Endometrium (tissue), 2 donors: Measurements from ENCODE around the gene E4F1.

Experiments
- FAIRE-seq: peaks from 2 replicates; lab custom pipeline; 2012; peaks lifted over from hg19 to GRCh38; lab: Jason Lieb, UNC
- donor health status: control.
- donor health status: control.

The E4F1 gene

DNA sequence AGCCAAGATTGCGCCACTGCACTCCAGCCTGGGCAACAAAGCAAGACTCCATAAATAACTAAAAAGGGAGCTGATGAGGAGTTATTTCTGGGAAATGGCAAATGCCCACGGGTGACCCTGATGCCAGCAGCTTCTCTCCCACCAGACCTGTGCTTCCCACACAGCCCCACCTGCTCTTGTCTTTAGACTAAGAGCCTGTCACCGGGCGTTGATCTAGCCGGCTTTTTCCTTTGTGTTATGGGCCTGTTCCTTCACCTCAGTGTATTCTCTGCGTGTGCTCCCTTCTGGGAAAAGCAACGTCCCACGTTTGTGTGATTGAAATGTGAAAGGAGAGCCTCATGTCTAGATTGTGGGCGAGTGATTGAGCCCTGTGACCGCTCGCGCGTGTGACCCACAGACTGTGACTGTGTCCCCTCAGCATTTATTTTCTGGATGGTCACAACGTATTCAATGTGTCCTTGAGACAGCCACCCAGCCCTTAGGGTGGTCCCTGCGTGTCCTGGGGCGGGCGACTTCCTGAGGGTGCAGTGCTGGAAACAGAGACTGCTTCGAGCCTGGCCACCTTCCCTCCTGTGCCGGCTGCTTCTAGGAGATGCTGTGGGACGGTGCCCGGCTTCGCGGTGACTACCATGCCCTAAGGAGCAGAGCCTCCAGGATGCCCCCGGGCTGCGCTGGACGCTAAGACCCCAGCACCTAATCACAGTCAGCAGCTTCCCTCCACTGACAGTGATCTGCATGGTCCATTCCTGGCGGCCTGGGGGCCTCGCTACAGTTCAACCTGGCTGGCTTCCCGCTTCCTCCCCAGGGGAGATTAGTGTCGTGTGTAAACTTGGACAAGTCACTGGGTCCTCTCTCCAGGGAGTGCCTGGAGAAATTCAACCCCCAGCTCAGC lies 52.3 kb downstream of the E4F1 start:
- FAIRE-seq = no peak

DNA sequence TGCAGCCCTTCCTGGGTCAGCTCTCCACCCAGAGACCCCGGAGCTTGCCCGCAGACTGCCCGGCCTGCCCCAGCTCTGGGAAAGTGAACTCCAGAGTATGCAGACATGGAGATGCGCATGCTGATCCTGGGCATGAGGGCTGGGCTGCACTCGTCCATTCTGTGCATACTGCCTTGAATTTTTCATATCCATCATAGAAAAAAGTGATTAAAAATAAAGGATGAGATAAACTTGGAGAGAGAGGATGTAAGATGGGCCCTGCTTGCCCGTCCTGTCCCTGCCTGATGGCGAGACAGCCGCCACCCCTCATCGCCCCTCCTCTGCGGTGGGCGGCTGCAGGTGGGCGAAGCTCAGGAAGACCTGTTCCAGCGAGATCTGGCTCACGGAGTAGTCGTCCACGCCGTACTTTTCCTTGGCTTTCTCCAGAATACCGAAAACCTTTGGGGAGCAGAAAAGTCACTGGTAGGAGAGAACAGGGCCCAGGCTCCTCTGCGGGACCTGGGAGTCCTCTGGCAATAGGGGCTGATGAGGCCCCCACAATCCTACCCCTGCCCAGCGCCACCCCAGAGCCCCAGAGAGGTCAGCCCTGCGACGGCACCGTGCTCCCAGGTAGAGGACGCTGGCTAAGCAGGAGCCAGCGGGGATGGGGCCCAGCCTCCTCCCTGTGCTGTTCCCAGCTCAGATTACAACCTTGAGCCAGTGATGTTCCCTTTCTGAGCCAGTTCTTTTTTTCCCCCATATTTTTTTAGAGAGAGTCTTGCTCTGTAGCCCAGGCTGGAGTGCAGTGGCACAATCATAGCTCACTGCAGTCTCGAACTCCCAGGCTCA lies 53.2 kb downstream of the E4F1 start:
- FAIRE-seq = no peak

DNA sequence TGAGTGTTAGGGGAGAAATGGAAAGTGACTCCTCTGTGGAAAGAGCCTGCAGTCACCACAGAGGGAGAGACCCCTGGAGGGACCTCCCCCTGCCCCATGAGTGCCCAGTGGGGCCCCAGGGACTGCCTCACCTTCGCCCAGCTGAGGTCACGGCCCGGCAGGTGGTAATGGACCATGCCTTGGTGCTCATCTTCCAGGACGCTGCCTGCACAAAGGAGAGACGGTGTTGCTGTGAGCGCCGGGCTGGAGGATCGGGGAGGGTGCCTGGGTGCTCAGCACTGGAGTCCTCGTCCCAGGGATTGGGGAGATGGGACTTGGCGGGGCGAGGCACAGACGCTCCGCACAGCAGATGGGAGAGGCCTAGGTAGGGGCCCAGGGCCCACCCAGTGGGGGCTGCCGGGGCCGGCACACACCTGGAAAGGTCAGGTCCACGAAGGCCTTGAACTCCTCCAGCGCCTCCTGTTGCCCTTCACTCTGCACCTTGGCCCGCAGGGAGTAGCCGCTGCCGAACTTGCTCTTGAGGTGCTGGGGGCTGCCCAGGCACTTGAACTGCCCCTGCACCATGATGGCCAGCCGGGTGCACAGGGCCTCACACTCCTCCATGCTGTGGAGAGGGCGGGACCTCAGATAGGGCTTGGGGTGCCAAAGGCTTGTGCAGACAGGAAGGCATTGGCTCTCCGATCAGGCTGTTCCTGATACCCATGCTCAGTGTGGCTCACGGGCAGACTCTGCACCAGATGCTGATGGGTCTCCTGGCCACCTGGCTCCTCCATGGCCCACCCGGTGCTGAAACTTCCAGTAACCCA lies 54.3 kb downstream of the E4F1 start:
- no peak for FAIRE-seq

DNA sequence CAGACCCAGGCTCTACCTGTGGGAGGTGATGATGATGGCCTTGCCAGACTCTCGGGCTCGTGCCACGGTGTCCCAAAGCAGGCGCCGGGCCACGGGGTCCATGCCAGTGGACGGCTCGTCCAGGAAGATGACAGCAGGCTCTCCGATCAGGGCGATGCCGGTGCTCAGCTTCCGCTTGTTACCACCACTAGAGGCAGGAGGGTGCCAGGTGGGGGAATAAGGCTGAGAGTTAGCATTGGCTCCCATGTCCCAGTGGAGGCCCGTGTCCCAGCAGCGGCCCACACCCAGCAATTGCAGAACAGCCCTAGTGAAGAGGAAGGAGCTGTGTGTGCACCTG lies 54.8 kb downstream of the E4F1 start:
- no peak for FAIRE-seq

DNA sequence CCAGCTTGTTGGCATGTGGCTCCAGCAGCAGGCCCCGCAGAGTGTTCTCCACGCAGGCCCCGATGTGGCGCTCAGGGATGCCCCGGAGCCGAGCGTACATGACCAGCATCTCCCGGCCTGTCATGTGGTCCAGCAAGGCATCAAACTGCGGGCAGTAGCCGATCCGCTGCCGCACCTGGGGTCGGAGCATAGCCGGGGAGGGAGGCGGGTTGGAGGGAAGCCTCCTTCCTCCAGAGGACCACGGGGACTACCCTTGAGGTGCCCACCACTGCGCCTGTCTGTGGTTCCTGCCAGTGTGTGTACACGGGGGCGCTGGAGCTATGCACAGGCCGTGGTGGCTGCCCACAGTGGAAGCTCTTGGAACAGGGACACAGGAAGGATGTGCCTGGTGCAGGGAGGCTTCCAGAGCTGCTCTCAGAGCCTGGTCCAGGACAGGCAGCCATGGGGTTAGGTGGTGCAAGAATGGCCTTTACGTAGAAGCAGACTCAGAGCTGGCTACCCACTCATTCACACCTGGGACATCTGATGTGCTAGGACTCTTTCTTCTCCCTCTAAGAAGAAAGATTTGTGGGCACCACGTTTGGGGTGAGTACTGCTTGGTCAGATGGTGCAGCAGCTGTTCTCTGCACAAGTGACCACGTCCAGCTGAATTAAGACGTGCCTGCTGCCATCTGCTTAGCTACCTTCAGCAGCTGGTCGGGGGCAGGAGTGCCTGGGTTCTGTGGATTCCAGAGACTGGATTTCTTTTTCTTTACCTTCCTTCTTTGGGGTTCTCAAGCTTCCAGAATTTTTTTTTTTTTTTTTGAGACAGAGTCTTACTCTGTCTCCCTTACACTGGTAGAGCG lies 55.8 kb downstream of the E4F1 start:
- FAIRE-seq = no peak

DNA sequence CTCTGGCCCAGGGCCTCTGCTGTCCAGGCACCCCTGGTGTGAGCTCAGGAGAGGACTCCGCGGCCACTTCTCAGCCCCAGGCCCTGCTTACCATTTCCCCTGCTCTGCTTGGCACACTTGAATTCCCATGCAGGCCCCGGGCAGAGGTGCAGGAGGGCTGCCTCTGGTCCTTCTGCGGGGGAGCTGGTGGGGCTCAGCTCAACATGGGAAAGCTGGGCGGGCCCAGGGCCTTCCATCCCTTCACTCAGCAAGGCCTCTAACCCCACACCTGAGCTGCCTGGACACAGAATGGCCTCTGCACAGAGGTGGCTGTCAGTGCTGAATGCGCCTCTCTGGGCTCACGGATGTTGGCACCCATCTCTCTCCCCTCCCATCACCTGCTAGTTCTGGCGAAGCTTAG lies 57.1 kb downstream of the E4F1 start:
- no peak for FAIRE-seq

DNA sequence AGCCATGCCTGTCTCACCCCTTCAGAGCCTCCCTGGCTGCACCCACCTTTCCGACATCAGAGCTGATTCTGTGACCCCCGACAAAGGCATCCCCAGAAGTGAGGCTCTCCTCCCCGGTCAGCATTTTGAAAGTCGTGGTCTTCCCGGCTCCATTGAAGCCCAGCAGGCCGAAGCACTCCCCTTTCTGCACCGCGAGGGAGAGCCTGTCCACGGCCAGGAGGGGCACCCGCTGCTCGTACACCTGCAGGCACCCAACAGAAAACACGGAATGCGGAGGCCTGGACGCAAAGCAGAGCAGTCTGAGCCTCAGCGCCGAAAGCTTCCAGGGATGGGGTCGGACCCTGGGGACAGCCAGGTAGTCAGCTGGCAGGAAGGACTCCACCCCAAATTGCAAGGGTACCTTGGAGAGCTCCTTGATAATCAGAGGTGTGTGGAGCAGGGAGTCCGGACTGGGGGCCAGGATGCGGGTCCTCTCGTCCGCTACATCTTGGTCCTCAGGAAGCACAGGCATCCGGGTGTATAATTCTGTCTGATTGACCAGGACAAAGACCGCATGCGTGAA lies 57.7 kb downstream of the E4F1 start:
- FAIRE-seq = no peak

DNA sequence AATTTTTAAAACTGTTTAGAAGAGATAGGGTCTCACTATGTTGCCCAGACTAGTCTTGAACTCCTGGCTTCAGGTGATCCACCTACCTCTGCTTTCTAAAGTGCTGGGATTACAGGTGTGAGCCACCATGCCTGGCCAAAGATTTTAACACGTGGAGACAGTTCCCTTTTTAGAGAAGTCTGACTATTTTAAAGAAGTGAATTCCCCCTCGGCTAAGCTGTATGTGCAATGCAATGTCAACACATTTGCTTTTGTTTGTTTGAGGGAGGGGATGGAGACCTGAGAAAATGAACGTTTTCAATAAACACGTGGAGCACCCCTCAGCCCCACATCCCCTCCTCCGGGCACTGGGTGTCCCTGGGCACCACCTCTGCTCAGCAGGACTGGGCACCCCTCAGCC lies 58.9 kb downstream of the E4F1 start:
- FAIRE-seq = no peak

DNA sequence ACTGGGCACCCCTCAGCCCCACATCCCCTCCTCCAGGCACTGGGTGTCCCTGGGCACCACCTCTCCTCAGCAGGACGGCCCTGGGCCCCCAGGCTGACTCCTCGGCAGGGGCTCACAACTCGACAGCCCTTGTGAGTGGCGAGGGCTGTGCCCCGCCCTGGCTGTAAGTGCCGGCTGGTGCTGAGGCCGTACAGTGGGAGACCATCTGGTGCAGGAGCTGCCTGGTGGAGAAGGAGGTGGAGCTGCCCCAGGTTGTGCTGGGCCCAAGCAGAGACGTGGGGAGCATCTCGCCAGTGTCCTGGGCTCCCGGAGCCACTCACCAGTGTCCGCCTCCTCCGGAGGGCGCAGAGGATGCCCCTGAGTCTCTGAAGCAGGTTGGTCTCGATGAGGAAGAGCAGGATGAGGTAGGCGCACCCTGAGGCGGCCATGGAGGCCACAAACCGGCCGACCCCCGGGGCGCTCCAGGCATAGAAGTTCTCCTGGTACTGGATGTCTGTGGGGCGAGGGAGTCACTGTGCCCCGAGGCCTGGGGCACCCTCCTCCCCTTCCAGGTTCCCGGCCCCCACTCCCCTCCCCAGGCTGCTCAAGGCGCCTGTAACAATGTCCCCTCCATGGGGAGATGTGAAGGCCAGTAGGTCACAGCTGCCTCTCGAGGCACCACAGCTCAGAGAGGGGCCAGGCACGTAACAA lies 59.6 kb downstream of the E4F1 start:
- no peak for FAIRE-seq

DNA sequence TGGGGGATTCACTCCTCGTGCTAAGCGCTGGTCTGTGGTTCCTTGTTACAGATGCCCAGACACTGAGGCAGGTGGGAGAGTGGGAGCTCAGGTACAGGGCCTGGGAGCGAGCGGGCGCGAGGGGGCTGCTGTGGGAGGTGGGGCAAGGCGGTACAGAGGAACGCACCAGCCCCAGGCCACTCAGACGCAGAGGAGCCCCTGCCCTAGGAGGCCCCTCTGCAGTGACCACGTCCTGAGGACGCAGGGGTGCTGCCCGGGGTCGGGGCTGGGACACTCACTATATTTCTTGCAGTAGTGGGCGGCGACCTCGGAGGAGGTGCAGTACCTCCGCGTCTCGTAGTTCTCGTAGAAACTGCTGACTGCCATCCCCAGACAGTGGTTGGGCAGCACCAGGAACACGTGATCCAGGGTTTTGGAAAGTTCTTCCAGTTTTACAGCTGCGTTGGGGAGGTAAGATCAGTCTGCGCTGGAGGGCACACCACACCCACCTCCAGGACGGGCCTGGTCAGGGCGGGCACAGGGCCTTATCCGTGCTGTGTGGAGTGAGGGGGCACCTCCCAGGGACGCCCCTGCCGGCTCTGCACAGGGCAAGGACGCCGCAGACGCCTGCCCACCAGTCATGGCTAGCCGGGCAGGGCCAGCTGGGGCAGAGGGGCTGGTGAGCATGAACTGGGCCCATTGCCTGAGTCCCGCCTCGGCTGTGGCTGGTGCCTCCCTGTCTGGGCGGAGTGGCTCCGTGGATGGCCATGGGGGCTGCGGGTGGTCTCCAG lies 60.8 kb downstream of the E4F1 start:
- FAIRE-seq = no peak

DNA sequence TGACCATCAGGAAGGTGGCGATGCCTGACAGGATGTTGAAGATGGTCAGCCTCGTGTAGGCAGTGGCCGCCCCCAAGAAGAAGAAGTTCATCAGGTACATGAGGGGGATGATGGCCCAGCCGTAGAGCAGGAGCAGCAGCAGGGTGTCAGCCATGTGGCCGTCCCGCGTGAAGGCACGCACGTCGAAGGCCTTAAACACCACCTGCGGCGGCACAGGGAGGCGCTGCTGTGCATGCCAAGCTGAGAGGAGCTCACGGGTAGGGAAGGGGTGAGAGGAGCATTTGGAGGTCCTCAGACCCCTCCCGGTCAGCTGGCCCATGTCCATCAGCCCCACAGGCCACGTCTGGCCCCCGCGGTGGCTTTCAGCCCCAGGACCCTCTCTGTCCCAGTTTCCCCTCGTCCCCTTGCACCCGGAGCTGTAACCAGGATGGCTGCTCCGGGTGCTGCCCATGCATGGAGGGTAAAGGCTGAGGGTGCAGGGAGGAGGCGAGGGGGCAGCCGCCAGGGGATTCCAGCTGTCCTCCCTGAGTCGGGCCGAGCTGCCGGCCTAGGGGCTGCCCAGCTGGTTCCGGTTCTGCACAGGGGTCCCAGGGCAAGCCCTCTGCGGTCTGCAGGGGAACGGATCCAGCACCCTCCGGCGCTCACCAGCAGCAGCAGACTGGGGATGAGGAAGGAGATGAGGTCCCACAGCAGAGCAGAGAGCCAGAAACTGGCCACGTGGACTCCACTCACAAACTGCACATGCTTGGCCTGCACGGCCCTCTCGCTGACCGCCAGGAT lies 61.6 kb downstream of the E4F1 start:
- FAIRE-seq = no peak
